ENCODE measurements around the gene MANSC1.

MANSC1 gene

GRCh38 chr12:12349711-12350665 lies at the start of gene MANSC1:
Gene MANSC1 (minus strand): TSS chr12:12350242. CDS start chr12:12343314, 6,928 bp downstream.
- peak; percentile 79 to 81 for DNase-seq

- no peak for DNase-seq
Observed at GRCh38 chr12:12399161-12399560, 49.1 kb upstream of the MANSC1 start.

- peak; percentile 46 to 69 for DNase-seq
Observed at GRCh38 chr12:12398026-12398859, 48.2 kb upstream of the MANSC1 start.

DNA sequence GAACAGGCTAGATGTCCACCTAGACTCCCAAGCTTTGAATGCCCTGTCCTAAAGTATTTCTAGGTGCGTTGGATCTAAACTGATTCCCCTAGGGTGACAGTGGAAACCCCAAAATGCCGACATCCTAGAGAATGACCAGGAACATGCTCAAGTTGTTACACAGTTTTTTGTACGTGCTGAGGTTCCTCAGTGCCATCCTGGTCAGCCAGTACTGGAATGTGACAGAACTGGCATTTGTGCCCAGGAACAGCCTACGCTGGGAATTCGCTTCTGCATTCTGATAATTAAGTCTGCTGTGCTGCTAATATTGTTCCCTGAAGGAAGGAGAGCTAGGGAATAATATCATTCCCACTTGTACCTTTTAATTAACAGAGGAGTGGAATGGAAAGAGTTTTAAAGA lies 47.1 kb upstream of the MANSC1 start:
- no peak for DNase-seq

GRCh38 chr12:12396694-12397093 lies 46.7 kb upstream of the MANSC1 start:
- peak; percentile 49 to 70 for DNase-seq

DNA sequence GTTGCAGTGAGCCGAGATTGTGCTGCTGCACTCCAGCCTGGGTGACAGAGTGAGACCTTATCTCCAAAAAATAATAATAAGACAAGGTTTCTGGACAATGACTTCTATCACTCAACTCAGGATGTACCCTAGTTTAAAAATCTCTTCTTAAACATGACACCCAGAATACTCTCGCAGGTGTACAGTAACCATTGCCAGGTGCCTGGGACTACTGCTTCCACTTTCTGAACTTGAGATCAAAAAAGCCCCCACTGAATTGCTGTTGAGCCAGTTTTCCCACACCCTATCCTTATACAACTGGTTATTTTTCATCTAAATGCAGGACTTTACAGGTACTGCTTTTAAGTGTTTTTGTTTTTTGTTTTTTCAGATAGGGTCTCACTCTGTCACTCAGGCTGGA lies 43.1 kb upstream of the MANSC1 start:
- DNase-seq, result no peak

DNA sequence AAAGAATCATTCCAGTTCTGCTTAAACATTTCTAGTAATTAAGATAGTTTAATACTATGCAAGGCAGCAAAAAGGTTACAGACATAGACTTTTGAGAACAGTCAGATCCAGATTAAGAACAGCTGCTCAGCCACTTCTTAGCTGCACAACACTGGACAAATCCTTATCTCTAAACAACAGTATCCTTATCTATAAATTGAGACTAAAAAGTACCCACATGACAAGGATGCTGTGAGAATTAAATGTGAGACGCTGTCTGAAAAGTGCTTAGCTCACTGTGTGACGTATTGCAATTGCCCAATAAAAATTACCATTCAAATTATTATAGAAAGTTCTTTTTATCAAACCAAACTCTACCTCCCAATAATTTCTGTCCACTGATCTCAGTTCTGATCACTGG lies 42.4 kb upstream of the MANSC1 start:
- no peak for DNase-seq

DNA sequence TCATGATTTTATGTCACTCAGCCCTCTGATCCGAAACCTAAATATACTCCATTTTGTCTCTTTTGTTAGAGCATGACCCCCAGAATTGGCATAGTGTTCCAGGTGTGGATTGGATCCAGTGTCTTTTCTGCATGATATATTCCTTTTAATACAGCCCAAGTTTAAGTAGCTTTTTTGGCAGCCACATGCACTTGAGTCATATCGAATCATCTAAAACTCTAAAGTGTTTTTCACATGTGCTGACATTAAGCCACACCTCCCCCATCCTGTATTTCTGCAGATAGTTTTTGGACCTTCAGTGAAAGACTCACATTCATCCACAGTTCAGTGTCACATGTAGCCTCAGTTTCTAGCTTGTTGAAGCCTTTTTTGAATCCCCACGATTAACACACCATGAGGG lies 37.5 kb upstream of the MANSC1 start:
- DNase-seq, result no peak

GRCh38 chr12:12384571-12385340 lies 34.7 kb upstream of the MANSC1 start:
- DNase-seq, result peak in 1 of 2 experiments; percentile 33

- DNase-seq, result no peak
Observed at GRCh38 chr12:12381982-12382381, 31.9 kb upstream of the MANSC1 start.

- no peak for DNase-seq
Observed at GRCh38 chr12:12380949-12381593, 31.0 kb upstream of the MANSC1 start.

- DNase-seq, result no peak
Observed at GRCh38 chr12:12379831-12380730, 30.0 kb upstream of the MANSC1 start.

GRCh38 chr12:12378616-12379015 lies 28.6 kb upstream of the MANSC1 start:
- no peak for DNase-seq

GRCh38 chr12:12376646-12377448 lies 26.8 kb upstream of the MANSC1 start:
- peak; percentile 73 to 88 for DNase-seq

DNA sequence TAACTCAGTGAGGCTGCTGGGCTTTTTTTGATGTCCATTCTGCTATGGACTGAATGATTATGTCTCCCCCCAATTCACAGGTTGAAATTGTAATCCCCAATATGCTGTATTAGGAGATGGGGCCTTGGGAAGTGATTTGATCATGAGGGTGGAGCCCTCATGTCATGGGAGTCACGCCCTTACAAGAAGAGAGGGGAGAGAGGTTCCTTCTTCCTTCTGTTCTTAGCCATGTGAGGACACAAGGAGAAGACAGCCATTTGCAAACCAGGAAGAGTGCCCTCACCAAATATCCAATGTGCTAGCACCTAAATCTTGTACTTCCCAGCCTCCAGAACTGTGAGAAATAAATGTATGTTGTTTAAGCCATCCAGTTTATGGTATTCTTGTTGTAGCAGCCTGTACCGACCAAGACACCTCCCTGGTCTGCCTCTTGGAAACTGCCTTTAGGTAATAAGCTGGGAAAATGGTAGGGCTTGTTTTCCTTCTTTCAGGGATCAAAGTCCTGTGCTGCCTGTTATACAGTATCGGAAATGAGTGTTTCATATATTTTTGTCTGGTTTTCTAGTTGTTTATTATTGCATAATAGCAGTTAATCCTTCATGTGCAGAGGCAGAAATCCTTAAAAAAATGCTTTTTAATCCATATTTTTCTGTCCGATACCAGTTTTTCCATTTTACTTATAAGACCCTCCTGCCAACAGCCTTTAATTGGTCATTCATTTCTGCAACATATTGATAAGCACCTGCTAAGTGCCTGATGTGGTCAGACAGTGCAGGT lies 23.1 kb upstream of the MANSC1 start:
- DNase-seq, result no peak

- DNase-seq, result no peak
Observed at GRCh38 chr12:12367482-12367998, 17.5 kb upstream of the MANSC1 start.

- no peak for DNase-seq
Observed at GRCh38 chr12:12366701-12367481, 16.8 kb upstream of the MANSC1 start.

GRCh38 chr12:12365931-12366431 lies 15.9 kb upstream of the MANSC1 start:
- DNase-seq, result peak; percentile 46 to 64
